ENCODE measurements around the gene C1orf50.
"Not testable (repeated sequence)": the region's sequence is repeated elsewhere in the genome, so short reads cannot be mapped to it uniquely, and the experiment has no call there.

The C1orf50 gene

DNA sequence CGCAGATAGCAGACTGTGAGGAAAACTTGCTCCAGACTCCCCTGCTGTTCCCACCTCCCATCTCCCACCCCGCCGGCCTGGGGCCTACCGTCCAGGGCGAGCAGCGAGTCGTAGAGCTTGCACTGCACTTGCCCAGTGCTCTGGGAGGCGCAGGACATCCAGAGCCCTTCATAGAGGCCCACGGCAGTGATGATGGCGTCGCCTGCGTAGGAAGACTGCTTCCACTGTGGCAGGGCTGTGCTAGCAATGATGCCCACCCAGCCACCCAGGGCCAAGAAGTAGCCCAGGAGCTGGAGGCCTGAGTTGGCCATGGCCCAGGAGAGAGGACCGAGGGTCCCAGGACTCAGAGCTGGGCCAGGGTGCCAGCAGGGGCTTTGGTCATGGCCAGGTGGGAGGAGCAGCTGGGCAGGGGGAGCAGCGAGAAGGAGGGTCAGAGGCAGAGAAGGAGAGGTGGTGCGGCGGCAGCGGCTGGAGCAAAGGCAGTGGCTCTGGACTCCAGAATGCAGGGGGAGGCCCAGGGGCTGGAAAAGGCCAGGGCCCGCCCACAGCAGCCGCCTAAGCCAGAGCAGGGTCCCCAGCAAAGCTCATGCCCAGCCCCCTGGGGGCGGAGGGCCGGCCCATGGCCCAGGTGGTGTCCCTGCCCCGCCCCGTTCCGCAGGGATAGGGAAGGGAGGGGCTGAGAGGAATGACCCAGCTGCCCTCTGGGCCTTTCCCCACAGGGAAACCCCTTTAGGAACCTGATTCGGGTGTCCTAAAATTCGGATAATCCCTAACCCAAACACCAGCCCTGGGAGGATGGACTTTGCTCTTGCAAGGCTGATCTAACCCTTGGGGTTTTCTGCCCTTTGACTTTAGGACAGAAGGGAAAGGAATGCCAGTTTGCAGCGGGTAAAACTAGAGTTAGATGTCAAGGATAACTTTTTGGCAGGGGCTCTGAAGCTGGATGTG is 27.0 kb upstream of the C1orf50 start, which contains the start of gene CLDN19:
Gene CLDN19 (minus strand): TSS at position 484 of the 948 bp plus-strand sequence. CDS start 173 bp downstream, at position 311.
- no peak for DNase-seq (ENCODE audit: low read depth)

DNA sequence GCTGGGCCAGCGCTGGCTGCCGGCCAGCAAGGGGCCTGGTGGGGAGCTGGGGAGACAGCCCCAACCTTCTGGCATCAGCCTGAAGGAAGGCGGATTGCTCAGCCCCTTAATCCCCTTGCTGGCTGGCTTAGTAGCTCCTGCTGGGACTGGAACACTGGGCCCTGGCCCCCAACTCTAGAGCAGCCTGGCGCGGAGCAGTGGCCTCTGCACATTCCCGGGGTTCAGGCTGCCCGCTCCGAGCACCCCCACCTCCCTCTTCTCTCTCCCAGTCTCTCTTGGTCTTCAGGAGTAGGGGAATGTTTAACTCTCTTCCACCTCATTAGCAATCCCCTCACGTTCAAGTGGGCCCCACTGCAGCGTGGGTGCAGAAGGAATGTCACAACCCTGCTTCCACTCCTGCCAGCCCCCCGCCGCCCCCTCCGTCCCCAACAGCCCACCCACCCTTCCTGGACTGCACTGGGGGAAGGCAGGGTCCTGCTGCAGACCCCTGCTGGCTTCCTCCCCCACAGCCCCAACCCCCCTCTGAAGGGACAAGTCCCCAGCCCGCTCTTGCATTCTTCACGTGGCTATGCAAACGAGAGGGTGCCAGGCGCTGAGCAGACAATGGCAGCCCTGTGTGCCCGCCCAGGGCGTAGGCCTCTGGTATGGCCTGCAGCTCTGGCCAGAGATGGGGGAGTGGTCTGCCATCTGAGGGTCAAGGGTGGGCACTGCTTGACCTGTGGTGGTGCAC is 26.0 kb upstream of the C1orf50 start:
- DNase-seq (ENCODE audit: low read depth): no peak

DNA sequence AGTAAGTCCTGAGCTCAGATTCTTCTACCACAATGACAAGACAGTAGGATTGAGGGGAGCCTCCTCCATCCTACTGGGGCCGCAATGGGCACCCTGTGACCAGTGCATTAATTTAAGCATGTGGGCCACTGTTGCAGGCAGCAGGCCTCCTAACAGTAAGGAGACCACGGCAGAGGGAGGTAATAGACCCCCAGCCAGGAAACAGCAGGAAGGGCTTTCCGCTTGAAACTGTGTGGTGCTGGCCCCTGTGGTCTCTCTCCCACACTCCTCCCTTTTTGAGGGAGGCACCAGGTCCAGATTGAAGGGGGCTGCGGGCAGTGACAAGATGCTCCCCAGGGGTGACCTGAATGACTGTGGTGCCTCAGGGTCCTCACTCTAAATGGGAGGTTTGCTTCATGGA is 25.3 kb upstream of the C1orf50 start:
- DNase-seq (ENCODE audit: low read depth): no peak

DNA sequence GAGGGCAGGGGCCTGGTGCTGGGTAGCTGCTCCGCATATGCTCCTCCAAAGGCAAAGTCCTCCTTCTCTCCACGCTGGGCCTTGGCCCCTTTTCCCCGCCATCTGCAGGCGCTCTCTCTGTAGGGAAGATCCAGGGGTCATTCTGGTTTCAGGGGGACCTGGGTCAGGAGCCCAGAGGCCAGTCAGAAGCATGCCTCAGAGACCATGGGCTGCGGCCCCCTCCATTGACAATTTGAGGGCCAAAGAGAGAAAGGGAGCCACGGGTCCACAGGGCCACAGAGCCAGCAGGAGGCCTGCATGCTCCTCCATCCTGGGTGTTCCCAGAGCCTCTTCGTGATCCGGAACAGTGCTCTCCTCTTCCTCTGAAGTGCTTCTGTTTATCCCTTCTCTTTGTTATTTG is 24.9 kb upstream of the C1orf50 start:
- DNase-seq (ENCODE audit: low read depth): no peak

DNA sequence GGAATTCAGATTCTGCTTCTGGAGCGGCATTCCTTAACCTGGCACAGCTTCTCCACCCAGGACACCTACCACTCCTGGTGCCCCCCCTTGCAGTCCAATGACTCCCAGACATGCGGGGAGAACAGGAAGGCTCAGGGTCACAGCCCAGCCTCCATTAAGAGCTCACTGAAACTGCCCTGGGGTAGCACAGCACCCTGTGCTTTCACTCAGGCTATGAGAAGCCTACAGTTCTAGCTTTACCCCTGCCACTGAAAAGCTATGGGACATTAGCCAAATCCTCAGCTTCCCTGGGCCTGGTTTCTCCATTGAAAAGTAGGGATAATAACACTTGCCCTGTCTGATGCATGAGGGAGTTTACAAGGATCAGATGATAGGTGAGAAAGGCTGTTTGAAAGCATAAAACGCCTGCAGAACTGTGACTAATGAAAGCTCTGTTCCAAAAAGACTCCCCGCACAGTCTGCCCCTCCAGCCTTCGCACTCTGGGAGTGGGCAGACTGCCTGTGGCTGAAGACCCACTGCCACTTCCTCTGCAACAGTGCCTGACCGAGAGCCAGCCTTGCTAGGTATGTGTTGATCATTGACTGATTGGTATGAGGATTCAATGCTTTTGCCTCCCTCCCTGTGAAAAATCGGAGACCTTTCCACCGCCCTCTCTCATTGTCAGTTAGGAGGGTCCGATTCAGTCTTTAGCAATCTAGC is 24.3 kb upstream of the C1orf50 start:
- DNase-seq (ENCODE audit: low read depth): no peak

DNA sequence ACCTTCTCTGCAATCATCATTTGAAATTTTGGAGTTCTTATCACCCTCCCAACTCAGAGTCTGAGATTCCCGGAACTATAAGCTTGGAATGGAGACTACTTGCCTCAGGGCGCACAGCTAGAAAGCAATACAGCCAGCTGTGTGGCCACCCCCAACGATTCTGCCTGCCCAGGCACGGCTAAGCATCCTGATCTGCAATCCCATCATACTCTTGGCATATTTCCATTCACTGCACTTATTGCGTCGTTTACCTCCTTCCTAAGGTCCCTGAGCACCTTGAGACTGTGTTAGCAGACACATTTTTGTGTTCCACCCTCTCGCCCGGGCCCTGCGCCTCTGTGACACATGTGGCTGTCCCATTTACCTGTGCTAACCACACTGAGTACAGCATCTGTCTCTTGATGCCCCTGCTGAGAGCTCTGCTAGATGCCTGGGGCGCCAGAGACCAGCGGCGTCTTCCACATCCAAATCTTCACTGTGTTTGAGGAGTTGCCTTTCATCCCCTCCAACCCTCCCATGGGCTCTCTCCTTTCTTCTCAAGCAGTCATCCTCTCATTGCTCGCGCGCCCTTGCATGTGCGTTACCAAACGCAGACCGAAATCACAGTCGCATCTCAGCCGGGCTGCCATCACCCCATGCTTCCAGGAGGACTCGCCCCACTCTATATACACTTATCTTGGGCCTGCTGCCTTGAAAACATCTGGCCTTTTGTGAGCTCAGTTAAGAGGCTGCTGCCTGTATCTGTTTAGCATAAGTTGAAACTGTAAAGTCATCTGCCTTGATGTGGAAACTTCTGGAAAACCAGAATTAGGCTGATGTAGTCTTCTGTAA is 23.5 kb upstream of the C1orf50 start:
- DNase-seq (ENCODE audit: low read depth): no peak

DNA sequence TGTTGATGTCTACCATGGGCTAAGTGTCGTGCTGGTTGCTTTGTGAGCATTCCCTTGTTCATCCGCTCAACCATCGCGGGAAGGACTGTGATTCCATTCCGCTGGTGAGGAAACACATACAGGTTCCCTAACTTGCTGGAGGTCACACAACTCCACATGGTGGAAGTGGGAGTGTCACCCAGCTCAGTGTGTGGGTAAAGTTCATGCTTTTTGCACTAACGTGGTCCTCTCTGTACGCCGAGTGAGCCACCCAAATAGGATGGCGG is 23.0 kb upstream of the C1orf50 start:
- DNase-seq (ENCODE audit: low read depth): no peak

DNA sequence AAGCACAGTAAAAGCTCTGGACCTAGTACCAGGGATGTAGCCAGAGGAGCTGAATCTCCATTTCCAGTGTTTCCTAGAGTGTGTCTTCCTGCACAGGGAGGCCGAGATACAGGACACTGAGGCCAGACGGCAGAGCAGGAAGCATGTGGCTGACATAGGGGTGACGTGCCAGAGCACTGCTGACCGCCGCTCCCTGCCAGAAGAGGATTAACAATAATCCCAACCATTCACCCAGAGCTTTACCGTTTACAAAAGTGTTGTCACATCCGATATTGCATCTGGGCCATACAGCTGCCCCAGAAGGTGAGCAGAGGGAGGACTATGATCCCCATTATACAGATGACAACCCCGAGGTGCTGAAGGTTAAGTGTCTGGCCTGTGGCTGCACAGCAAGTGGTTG is 21.2 kb upstream of the C1orf50 start:
- no peak for DNase-seq (ENCODE audit: low read depth)

DNA sequence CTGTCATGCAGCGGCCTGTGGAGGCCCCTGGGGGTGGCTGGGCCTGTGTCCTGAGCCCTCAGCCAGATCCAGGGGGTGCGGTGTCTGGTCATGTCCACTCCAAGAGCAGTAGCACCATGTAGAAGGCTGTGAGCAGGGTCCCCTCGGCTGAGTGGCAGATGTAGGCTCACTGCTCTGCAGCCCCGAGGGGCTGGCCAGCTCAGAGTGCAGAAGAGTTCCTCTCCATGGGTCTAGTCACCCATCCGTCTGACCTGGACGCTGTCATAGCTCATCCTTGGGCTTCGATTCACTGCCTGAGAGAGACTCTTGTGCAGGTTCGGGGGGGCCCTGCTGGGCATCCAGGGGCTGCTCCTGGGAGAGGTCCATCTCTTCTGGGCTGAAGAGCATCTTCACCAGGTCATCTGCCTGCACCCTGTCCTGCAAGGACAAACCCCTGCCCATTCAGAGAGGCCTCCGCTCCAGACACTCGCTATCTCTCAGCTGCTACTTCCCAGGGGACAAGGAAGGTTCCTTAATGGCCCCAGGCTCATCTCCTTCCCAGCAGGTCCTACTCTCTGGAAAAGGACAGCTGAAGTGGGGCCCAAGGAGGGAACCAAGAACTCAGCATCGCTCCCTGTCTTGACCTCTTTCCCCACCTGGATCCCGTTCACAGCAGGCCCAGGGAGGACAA is 20.5 kb upstream of the C1orf50 start:
- no peak for DNase-seq (ENCODE audit: low read depth)

DNA sequence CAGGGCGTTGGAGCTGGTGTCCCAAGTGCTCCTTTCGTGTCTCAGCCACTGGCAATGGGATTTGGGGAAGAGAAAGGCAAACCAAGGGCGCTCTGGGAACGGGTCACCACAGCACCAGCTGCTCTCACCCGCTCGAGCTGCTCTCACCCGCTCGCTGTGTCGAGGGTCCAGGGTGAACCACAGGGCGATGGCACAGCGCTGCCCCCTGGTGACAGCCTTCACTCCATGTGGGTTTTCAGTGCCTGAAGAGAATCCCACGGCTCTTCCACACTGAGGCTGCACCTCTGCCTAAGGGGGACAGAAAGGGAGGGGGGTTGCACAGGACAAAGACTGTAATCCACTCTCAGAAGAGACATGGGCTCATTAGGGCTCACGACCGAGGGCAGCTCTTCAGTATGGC is 19.9 kb upstream of the C1orf50 start:
- DNase-seq (ENCODE audit: low read depth): no peak

DNA sequence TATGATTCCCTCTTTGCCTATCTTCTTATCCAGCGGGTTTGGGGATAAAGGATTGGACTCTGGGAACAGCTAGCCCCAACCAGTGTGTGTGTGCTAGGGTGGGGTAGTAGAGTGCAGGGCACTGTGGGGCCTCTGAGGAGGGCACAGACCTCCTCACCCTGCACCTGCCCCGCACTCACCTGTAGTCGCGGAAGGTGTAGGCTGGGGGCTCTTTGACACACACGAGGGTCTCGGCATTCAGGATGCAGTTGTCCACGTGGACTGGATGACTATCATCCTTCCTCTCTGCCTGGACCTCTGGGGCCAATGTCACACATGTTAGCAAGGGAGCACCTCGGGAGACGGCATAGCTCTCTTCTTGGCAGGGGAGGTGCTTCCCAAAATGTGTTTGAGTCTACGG is 19.0 kb upstream of the C1orf50 start:
- no peak for DNase-seq (ENCODE audit: low read depth)

DNA sequence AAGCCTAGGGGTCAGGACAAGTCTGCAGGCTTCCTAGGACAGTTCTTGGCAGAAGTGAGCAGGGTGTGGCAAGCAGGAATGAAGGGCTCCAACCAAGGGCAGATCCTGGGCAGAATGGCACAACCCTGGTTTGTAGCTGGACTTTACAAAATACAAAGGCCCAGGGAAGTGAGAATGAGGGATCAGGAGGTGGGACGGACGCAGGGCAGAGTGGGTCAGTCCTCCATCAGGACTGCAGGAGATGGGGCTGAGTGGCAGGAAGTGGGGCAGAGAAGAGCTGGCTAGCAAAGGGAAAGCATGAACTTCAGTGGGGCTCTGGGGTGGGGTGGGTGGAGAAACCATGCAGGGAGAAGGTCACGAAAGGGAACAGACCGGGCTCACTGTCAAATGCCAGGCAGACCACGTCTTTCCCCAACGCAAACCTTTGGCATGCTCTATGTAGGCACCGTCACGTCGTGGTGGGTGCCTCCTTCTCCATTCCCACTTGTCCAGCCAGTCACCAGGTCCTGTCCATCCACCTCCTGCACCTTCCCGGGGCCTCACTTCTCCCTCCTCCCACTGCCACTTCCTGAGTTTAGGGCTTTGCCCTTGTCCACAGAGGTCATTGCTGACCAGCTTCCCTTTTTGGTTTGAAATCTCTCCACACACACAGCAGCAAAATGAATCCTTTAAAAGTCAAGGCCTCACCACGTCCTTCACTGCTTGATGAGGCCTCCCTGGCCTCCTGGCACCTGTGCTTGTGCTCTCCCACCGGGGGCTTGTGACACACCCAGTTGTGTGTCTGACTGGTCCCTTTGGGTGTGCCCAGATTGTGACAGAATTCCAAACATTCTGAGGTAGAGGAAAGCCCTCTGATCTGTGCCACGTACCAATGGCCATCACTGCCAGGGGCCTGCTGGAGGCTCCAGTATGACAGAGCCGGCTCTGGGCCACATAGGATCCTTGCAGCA is 18.3 kb upstream of the C1orf50 start:
- DNase-seq (ENCODE audit: low read depth): no peak

DNA sequence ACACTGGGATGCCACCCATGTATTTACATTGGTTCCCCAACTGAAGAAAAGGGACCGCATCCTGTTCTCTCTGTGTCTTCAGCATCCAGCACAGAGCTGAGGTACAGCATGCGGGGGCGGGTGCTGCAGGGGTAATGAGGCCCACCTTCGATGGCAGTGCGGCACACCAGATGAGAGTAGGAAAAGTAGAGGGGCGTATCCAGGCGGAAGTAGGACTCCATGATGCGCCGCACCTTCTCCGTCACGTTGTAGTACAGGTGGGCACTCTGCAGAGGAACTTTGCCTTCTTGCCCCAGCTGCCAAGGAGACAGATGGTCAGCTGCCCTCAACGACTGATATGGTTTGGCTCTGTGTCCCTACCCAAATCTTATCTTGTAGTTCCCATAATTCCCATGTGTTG is 17.0 kb upstream of the C1orf50 start:
- DNase-seq (ENCODE audit: low read depth): no peak

DNA sequence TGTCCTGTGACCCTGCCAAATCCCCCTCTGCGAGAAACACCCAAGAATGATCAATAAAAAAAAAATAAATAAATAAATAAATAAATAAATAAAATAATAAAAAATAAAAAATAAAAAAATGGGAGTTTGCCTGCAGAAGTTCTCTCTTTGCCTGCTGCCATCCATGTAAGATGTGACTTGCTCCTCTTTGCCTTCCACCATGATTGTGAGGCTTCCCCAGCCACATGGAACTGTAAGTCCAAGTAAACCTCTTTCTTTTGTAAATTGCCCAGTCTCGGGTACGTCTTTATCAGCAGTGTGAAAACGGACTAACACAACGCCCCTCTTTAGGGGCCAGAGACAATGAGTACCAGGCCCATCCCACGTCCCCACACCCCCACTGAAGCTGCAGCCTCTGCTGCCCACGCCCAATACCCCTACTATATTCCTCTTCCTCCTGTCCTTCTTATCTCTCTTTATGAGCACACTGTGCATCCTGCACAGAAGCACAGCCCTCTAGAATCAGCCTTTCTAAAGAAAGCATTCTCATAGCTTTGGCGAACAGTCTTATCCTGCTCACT is 15.5 kb upstream of the C1orf50 start:
- DNase-seq (ENCODE audit: low read depth): not testable (repeated sequence)

DNA sequence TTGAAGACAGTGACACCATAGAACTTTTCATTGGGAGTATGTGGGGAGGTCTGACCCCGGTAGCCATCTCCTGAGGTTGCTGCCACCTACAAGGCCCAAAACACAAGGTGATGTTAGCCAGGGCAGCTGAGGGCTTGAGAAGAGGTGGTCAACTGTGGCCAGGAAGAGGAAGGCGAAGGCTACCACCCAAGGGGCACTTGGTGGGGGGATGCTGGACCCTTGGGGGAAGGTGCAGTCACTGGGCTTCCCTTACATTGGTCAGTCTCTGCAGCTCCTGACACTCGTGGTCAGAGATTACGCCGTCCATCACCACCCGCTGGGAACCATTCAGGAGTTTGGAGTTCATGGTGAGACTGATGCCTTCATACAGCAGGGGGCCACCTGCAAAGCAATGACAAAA is 14.8 kb upstream of the C1orf50 start:
- no peak for DNase-seq (ENCODE audit: low read depth)

DNA sequence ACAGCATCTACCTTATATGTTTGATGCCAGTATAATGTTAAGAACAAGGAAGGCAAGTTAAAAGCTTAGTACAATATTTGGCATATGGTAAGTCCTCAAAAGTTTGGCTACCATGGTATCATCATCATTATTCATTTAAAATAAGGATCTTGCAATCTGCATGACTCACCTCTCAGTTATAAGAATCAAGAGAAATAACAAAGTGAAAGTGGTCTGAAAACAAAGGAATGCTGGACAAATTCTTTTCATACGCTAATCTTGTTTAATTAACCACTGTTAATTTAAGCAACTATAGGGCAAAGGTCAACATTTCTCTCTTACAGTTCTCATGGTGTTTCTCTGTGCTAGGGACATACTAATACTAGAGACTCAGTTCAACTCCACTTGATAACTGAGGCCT is 14.0 kb upstream of the C1orf50 start:
- no peak for DNase-seq (ENCODE audit: low read depth)

DNA sequence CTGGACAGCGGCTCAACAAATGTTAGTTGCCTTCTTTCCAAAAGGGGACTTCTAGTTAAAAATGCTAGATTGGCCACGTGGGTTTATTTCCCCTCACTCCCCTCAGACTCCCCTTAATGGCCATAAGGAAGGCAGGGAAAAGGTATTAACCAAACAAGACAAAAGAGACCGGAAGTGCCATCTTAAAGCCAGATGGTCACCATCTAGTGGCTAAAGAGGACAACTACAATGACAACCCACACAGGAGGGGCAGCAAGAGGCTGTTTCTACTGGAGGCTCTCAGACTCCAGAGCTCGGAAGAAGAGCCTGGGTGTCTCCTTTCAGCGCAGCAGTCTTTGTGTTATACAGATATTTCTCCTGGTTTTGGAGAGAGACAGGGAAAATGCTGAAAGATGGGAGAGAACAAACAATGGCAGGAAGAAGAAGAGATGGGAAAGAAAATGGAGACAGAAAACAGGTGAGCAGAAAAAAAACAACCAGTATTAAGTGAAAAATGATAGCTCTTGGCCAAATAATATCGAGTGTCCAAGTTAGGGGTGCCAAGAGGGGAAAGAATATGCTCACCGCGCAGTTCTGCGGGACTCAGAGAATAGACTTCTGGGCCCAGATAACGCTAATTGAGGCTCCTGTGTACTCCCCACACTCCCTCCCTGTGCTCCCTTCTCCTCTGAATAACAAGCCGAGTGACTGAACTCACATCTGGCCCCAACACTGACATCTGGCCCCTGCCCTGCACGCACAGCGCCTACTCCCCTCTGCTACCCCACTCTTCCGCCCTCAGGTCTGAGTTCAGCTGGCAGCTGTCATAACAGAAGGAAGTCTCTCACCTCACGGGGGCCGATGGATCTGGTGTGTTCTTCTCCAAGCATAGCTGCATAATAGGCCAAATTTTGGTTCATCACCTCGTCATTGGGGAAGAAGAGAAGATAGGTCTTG is 9.8 kb upstream of the C1orf50 start:
- no peak for DNase-seq (ENCODE audit: low read depth)

DNA sequence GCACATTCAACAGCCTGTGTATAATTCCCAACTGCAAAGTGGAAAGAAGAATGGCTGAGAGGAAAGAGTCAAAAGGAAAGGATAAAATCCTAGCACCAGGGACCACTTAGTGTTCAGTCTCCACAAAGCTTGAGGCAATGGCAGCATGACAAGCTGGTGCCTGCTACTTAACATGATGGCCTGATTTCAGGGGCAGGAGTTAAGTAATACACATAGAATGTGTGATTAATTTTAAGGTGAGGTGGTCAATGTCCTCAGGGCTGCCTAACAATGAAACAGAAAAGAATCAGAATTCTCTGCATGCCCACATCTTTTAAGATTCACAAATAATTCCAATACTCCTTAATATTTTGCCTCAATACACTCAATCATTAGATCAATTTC is 9.2 kb upstream of the C1orf50 start:
- no peak for DNase-seq (ENCODE audit: low read depth)

DNA sequence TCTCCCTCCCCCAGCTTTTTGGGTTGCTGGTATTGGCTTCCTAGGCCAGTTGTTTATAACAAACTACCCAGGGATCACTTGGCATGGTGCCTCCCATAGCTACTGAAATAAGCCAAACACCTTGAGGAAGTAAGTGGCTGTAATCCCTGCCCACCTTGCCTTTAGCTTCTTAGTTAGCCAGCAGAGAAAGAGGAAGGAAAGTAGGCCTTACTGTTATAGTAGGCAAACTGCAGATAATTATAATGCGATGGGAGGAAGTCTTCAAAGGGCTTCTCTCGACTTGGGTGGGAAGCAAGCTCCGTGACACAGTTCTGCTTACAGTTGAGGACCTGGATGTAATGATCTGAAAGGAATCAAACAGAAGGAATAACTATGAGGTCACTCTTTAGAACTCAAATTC is 8.4 kb upstream of the C1orf50 start:
- no peak for DNase-seq (ENCODE audit: low read depth)

Data from stimulated activated CD8-positive, alpha-beta memory T cell treated with anti-CD3 and anti-CD28 coated beads, Interleukin-15, amount 100 ng/mL, for 24 hours (primary cell).